Liver (tissue), 9 donors: ENCODE results near the gene HIVEP2. TPM values are rescaled to one million over a fixed set of nuclear protein-coding genes. Genes with fewer than 3 reads are reported as not detected.

Experiments used
- DNase-seq: peaks from one replicate; pipeline ENCODE4 v3.0.0-alpha.2; 2017; ENCODE audit warnings: low spot score
- H3K27ac ChIP-seq, 2 donors: one replicate each; pipeline ENCODE4 v1.7.0; 2013; ENCODE audit warnings: inconsistent platforms in 2 of 2, low read length in 2 of 2, control low read depth in 1 of 2, low read depth in 1 of 2, mild to moderate bottlenecking in 1 of 2
- H3K27me3 ChIP-seq, 4 donors: one replicate each; pipeline versions ENCODE4 v1.6.1 to v1.7.0; 2013; ENCODE audit warnings: low read length in 3 of 4, inconsistent platforms in 1 of 4, mild to moderate bottlenecking in 1 of 4, moderate library complexity in 1 of 4; ENCODE audit not compliant: control insufficient read depth in 4 of 4, insufficient read depth in 4 of 4
- H3K36me3 ChIP-seq, 4 donors: one replicate each; pipeline versions ENCODE4 v1.6.1 to v1.7.0; 2013; ENCODE audit warnings: low read length in 3 of 4, mild to moderate bottlenecking in 3 of 4, low read depth in 1 of 4, moderate library complexity in 1 of 4; ENCODE audit not compliant: control insufficient read depth in 4 of 4, insufficient read depth in 3 of 4
- H3K4me1 ChIP-seq, 4 donors: one replicate each; pipeline versions ENCODE4 v1.6.1 to v1.7.0; 2013; ENCODE audit warnings: low read length in 3 of 4, mild to moderate bottlenecking in 3 of 4, moderate library complexity in 1 of 4; ENCODE audit not compliant: control insufficient read depth in 4 of 4, insufficient read depth in 4 of 4
- H3K4me3 ChIP-seq, 3 donors: one replicate each; pipeline versions ENCODE4 v1.6.1 to v1.7.0; 2013; ENCODE audit warnings: low read length in 3 of 3, control low read depth in 1 of 3, low read depth in 1 of 3, mild to moderate bottlenecking in 1 of 3
- H3K9ac ChIP-seq, 2 donors: one replicate each; pipeline ENCODE4 v1.7.0; 2013; ENCODE audit warnings: low read length in 2 of 2, mild to moderate bottlenecking in 2 of 2, moderate library complexity in 2 of 2, control low read depth in 1 of 2, low read depth in 1 of 2
- H3K9me3 ChIP-seq, 4 donors: one replicate each; pipeline versions ENCODE4 v1.6.1 to v1.7.0; 2013; ENCODE audit warnings: low read length in 3 of 4; ENCODE audit not compliant: control insufficient read depth in 4 of 4
- FOXA1 ChIP-seq: IDR thresholded peaks from 2 replicates; pipeline ENCODE4 v1.6.1; 2016; ENCODE audit warnings: antibody characterized with exemption
- FOXA2 ChIP-seq: IDR thresholded peaks from 2 replicates; pipeline ENCODE4 v1.6.1; 2016; ENCODE audit warnings: antibody characterized with exemption
- GABPA ChIP-seq, 2 donors: IDR thresholded peaks in 1 of 2; conservative IDR thresholded peaks in 1 of 2; 2 replicates each; pipeline ENCODE4 v1.6.1; 2016; ENCODE audit warnings: antibody characterized with exemption in 2 of 2, mild to moderate bottlenecking in 1 of 2, moderate library complexity in 1 of 2
- HNF4A ChIP-seq, 2 donors: conservative IDR thresholded peaks; 2 replicates each; pipeline ENCODE4 v1.6.1; 2016; ENCODE audit warnings: antibody characterized with exemption in 2 of 2, mild to moderate bottlenecking in 2 of 2
- HNF4G ChIP-seq: IDR thresholded peaks from 2 replicates; pipeline ENCODE4 v1.6.1; 2016; ENCODE audit warnings: antibody characterized with exemption
- JUND ChIP-seq, 2 donors: IDR thresholded peaks; 2 replicates each; pipeline ENCODE4 v1.6.1; 2016; ENCODE audit warnings: antibody characterized with exemption in 2 of 2
- NR2F2 ChIP-seq: IDR thresholded peaks from 2 replicates; pipeline ENCODE4 v1.6.1; 2016; ENCODE audit warnings: antibody characterized with exemption
- RXRA ChIP-seq, 2 donors: IDR thresholded peaks; 2 replicates each; pipeline ENCODE4 v1.6.1; 2017 to 2018; ENCODE audit warnings: antibody characterized with exemption in 2 of 2, mild to moderate bottlenecking in 1 of 2
- TAF1 ChIP-seq: conservative IDR thresholded peaks from 2 replicates; pipeline ENCODE4 v1.6.1; 2016; ENCODE audit warnings: antibody characterized with exemption, mild to moderate bottlenecking
- YY1 ChIP-seq: IDR thresholded peaks from 2 replicates; pipeline ENCODE4 v1.6.1; 2016; ENCODE audit warnings: antibody characterized with exemption, mild to moderate bottlenecking
- WGBS: extraction: QIAGEN DNeasy Blood & Tissue Kit; methylation state at CpG from one replicate; pipeline ENCODE4 v1.1.7; 2013; 5-methylcytosine and 5-hydroxymethylcytosine counted together
- polyA plus RNA-seq, 2 donors: library from polyadenylated mRNA; stranded (reverse) in 1 of 2; unstranded in 1 of 2; fragments of 200-250 nt in 1 of 2; fragments of >200 nt in 1 of 2; fragmentation: Nextera tagmentation in 1 of 2; extraction: Ambion mirVana in 1 of 2; gene quantifications; one replicate each; pipeline versions ENCODE4 v1.2.1 to v1.2.3, GENCODE V29; 2013 to 2015
- total RNA-seq, 2 donors: library from RNA; depleted of rRNA; stranded (reverse); fragments of >200 nt; gene quantifications; one replicate each; pipeline ENCODE4 v1.2.3, GENCODE V29; 2014
- TF ChIP-seq, protein P1 (sequence below): fragments of 150-350 bp; IDR thresholded peaks from 2 replicates; pipeline ENCODE4 v1.5.1; 2017; ENCODE audit warnings: improper control_type of control experiment, low read depth, low read length; ENCODE audit not compliant: missing input control
- TF ChIP-seq, protein P2 (sequence below): IDR thresholded peaks from 2 replicates; pipeline ENCODE4 v1.6.1; 2016; ENCODE audit warnings: antibody characterized with exemption, mild to moderate bottlenecking
- donor health status: healthy.
- donor health status: healthy.
- donor health status: healthy.
- donor health status: healthy.
- donor health status: healthy.

The HIVEP2 gene
- total and polyA plus RNA-seq, 4 donors: 0.82 to 6.6 (median 1.3) TPM

DNA sequence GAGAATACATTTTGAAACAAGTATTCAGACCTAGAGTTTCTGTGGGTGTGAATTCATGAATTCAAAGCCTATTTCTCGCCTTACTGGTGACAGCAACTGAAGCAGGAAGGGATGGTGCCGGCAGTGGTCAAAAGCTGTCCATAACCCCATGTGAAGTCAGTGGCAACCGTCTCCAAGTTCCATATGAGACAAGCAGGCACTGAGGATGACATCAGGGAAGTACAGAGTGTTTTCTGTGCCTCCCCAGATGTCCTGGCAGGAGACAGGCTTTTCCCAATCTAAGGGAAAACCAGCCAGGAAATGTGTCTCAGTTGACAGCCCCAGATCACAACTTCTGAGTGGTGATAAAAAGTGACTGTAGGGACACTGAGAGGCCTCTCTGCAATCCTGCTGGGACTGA lies 66.6 kb downstream of the HIVEP2 start:
- H3K9ac ChIP-seq: no peak overlapping the region
- no peaks in the 10 kb centered on the region for H3K27me3 ChIP-seq
- DNase-seq: no peak
- peaks cover 0 to 2% (median 0%) of the 10 kb centered on the region in 4 donors for H3K4me1 ChIP-seq
- H3K4me3 ChIP-seq: no peak overlapping the region
- no peak overlapping the region for H3K27ac ChIP-seq
- no peaks in the 10 kb centered on the region for H3K36me3 ChIP-seq
- TF ChIP-seq, protein P1, sequence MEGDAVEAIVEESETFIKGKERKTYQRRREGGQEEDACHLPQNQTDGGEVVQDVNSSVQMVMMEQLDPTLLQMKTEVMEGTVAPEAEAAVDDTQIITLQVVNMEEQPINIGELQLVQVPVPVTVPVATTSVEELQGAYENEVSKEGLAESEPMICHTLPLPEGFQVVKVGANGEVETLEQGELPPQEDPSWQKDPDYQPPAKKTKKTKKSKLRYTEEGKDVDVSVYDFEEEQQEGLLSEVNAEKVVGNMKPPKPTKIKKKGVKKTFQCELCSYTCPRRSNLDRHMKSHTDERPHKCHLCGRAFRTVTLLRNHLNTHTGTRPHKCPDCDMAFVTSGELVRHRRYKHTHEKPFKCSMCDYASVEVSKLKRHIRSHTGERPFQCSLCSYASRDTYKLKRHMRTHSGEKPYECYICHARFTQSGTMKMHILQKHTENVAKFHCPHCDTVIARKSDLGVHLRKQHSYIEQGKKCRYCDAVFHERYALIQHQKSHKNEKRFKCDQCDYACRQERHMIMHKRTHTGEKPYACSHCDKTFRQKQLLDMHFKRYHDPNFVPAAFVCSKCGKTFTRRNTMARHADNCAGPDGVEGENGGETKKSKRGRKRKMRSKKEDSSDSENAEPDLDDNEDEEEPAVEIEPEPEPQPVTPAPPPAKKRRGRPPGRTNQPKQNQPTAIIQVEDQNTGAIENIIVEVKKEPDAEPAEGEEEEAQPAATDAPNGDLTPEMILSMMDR: no peak
- TF ChIP-seq, protein P2, sequence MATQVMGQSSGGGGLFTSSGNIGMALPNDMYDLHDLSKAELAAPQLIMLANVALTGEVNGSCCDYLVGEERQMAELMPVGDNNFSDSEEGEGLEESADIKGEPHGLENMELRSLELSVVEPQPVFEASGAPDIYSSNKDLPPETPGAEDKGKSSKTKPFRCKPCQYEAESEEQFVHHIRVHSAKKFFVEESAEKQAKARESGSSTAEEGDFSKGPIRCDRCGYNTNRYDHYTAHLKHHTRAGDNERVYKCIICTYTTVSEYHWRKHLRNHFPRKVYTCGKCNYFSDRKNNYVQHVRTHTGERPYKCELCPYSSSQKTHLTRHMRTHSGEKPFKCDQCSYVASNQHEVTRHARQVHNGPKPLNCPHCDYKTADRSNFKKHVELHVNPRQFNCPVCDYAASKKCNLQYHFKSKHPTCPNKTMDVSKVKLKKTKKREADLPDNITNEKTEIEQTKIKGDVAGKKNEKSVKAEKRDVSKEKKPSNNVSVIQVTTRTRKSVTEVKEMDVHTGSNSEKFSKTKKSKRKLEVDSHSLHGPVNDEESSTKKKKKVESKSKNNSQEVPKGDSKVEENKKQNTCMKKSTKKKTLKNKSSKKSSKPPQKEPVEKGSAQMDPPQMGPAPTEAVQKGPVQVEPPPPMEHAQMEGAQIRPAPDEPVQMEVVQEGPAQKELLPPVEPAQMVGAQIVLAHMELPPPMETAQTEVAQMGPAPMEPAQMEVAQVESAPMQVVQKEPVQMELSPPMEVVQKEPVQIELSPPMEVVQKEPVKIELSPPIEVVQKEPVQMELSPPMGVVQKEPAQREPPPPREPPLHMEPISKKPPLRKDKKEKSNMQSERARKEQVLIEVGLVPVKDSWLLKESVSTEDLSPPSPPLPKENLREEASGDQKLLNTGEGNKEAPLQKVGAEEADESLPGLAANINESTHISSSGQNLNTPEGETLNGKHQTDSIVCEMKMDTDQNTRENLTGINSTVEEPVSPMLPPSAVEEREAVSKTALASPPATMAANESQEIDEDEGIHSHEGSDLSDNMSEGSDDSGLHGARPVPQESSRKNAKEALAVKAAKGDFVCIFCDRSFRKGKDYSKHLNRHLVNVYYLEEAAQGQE: no peak
- TF ChIP-seq HNF4G (no peak), HNF4A (conservative IDR thresholded peaks at IDR 0.05) (no peak), JUND (IDR thresholded peaks at IDR 0.05) (no peak), RXRA (IDR thresholded peaks at IDR 0.05) (no peak)
- WGBS: 87% methylated on average over 3 of the region's 3 CpGs
- no peaks in the 10 kb centered on the region for H3K9me3 ChIP-seq

DNA sequence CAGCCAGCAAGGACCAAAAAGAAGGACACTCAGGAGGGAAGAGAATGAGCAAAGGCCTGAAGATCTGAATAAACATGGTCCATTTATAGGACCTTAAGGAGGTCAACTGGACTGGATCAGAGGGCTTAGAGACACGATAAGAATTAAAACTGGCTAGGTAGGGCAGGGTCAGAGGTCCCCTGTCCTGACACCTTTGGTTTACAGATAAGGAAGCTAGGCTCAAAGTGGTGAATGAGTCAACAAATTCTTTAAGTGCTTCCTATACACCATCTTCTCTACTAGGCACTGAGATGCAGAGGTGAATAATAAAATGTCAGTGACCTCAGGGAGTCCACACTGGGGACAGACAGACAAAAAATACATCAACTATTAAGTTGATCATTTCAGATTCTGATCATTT lies 70.3 kb downstream of the HIVEP2 start:
- H3K4me1 ChIP-seq: peaks cover 4 to 9% (median 8%) of the 10 kb centered on the region in 4 donors
- H3K36me3 ChIP-seq: no peaks in the 10 kb centered on the region
- H3K9me3 ChIP-seq: no peaks in the 10 kb centered on the region
- TF ChIP-seq TAF1 (no peak), GABPA (IDR thresholded peaks at IDR 0.05 in 1 of 2, conservative IDR thresholded peaks at IDR 0.05 in 1 of 2) (no peak), FOXA1 (no peak), HNF4G (no peak), YY1 (no peak), FOXA2 (no peak), NR2F2 (no peak), HNF4A (conservative IDR thresholded peaks at IDR 0.05) (no peak)
- TF ChIP-seq, protein P2: no peak
- no peak overlapping the region for H3K4me3 ChIP-seq
- no peaks in the 10 kb centered on the region for H3K27me3 ChIP-seq
- DNase-seq: no peak
- WGBS: 19% methylated on average over 1 of the region's 1 CpG
- no peak overlapping the region for H3K27ac ChIP-seq
- H3K9ac ChIP-seq: no peak overlapping the region
